GM18861 (cell line): ENCODE data around the gene RBMX.
"Not testable (repeated sequence)": the region's sequence is repeated elsewhere in the genome, so short reads cannot be mapped to it uniquely, and the experiment has no call there.

Experiments
- ATAC-seq: cut with Tn5 transposase; IDR thresholded peaks from one replicate; pipeline ENCODE4 v1.9.1; 2021; ENCODE audit not compliant: unreplicated experiment

RBMX gene

GRCh38 chrX:136879001-136879687 is 1.4 kb downstream of the RBMX start:
- ATAC-seq, result no peak

GRCh38 chrX:136878423-136878822 is 2.1 kb downstream of the RBMX start:
- no peak for ATAC-seq

GRCh38 chrX:136874114-136874513 is 6.4 kb downstream of the RBMX start:
- ATAC-seq, result not testable (repeated sequence)

DNA sequence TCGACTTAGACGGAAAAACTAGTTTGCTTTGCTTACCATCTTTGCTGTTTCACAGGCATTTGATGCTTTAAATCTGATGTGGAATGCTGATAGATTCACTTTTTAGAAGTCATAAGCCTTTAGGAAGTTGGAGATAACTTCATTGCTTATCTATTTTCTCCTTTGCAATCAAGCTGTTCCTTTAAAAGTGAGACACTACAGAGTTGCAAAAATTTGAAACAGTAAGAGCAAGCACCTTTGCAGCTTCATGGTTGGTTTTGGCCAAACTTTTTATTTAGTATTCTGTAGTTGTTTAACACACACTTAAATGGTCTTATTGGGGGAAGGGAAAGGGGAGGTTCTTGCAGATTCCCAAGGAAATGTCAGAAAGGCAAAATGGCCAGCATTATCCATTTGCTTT is 7.3 kb downstream of the RBMX start:
- ATAC-seq, result not testable (repeated sequence)

- ATAC-seq, result no peak
These were observed 8.3 kb downstream of the RBMX start for GRCh38 chrX:136872091-136872700.

DNA sequence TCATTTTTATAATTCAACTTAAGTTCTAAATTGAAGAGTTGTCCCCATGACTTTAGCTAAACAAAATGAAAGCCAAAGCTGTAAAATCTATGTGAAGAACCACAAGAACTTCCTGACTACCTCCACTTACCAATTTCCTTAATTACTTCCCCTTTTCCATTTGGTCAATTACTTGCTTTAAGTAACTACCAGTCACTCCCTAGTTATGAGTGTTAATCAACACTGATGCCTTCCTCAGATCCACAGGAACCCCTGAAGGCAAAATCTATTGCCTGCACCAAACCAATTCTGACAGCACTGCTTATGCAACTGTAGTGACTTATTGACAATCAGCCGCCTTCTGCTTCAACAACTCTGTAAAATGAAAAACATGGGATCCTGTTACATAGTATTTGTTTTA is 10.5 kb downstream of the RBMX start:
- no peak for ATAC-seq

- no peak for ATAC-seq
These were observed 12.1 kb downstream of the RBMX start for GRCh38 chrX:136868283-136869055.

DNA sequence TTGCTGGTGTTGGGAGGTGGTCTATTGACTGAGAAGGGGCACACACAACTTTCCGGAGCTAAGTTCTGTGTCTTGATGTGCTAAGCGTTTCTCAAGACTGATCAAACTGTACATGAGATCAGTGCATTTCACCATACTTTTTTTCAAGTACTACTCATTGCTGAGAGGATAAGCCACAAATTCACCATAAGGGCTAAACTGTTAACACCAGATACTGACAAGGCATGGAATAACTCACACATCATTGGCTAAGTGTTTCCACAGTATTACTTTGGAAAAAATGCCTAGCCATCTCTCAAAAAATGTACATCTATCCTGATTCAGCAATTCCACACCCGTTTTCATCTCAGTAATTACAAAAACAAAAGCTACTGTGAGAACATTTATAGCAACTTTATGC is 13.0 kb downstream of the RBMX start:
- ATAC-seq, result no peak

GRCh38 chrX:136867096-136867491 is 13.4 kb downstream of the RBMX start:
- no peak for ATAC-seq

DNA sequence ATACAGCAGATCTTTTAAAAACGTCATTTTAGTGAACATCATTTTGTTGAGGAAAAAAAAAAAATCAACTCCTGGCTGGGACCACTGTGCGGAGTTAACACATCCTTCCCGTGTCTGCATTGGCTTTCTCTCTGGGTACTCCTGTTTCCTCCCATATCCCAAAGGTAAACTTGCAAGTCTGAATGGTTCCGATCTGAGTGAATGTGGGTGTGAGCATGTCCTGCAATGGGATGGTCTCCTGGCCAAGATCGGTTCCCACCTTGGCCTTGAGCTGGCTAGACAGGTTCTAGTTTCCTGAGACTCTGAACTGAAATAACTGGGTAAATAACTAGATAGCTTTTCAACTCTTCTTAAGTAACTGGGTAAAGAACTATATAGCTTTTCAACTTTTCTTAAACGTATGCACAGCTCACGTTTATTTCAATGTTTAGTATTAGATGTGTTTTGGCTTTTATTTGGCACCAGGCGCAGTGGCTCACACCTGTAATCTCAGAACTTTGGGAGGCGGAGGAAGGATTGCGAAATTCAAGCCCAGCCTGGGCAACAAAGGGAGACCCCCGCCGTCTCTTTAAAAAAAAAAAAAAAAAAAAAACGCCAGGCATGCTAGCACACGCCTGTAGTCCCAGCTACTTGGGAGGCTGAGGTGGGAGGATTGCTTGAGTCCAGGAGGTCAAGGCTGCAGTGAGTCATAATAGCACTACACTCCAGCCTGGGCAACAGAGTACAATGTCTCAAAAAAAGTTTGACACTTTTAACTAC is 14.0 kb downstream of the RBMX start:
- ATAC-seq, result no peak

- ATAC-seq, result no peak
These were observed 15.0 kb downstream of the RBMX start for GRCh38 chrX:136865270-136866158.

- ATAC-seq, result no peak
These were observed 16.7 kb downstream of the RBMX start for GRCh38 chrX:136863826-136864225.

DNA sequence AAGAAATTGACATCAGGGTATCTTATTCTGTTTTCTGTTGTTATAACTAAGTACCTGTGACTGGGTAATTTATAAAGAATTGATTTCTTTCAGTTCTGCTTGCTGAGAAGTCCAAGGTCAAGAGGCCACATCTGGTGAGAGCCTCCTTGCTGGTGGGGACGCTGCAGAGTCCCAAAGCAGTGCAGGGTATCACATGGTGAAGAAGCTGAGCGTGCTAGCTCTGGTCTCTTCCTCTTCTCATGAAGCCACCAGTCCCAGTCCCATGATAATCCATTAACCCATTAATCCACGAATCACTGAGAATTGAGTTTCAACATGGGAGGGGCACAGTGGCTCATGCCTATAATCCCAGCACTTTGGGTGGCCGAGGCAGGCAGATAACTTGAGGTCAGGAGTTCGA is 18.0 kb downstream of the RBMX start:
- no peak for ATAC-seq

DNA sequence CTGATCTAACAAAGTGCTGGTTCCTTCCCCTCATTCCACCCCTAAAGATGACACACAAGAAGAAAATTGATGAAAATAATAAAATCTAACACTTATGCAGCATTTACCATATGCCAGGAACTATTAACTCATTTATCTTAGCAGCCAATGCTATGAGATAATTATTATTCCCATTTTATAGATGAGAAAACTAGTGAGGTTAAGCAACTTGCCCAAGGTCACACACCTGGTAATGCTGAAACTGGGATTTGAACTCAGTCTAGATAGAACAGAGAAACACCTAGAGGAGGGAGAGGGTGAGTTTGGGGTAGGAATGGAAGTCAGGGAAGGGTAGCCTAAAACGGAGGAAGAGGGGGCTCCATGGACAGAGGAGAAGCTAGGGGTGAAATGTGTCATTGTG is 18.6 kb downstream of the RBMX start:
- ATAC-seq, result no peak

DNA sequence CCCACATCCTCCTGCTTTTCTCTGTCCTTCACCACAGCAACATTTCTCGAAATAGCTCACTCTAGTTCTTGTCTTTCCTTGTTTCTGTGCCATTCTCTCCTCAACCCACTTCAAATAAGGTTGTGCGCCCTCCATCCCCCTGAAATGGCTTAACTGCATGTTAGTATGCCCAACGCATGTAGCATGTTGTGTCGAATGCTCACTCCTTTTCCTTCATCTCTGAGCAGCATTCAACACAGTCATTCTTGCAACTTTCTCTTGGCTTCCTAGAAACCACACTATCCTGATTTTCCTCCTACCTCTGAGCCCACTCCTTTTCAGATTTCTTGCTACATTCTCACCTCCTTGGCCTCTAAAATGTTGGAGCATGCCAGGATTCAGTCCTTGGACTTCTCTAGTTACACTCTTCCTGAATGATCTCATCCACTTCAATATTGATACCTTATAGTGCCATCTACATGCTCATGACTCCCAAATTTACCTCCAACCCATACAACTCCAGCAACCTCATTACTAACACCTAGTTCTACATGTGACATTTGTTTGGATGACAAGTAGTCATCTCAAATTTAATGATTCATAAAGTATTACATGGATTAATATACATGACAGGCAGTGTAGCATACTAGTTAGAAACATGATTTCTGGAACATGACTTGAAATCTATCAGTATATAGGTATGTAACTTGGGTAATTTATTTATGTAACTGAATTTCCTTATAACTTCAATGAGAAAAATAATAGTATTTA is 22.3 kb downstream of the RBMX start:
- no peak for ATAC-seq

DNA sequence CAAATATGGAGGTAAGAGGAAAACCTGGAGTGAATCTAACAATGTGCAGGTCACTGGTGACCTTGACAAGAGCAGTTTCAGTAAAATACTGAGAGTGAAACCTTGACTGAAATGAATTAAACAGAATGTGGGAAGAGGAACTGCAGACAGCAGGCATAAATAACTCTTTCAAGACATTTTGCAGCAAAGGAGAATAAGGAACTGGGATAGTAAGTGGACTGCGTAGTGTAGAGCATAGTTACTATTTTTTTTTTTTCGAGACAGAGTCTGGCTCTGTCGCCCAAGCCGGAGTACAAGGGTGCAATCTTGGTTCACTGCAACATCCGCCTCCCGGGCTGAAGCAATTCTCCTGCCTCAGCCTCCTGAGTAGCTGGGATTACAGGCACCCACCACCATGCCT is 24.0 kb downstream of the RBMX start:
- ATAC-seq, result no peak

GRCh38 chrX:136856050-136856449 is 24.5 kb downstream of the RBMX start:
- ATAC-seq, result no peak

DNA sequence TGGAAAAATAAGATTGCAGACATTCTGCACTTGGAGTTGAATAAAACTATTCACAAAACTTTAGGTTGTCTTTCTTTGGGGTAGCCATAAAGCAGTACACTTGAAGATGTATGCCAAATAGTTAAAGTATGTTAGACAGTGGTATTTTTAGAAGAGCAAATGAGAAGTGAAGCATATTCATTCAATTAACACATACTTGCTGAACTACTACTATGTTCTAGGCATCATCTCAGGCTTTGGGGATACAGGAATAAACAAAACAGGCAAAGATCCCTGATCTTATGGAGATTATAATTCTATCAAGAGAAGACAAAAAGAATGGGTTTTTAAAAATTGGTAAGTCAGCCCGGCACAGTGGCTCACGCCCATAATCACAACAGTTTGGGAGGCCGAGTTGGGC is 29.0 kb downstream of the RBMX start:
- ATAC-seq, result no peak

- no peak for ATAC-seq
These were observed 29.9 kb downstream of the RBMX start for GRCh38 chrX:136850441-136851175.
